ENCODE measurements around the gene KCNE4.

DNA sequence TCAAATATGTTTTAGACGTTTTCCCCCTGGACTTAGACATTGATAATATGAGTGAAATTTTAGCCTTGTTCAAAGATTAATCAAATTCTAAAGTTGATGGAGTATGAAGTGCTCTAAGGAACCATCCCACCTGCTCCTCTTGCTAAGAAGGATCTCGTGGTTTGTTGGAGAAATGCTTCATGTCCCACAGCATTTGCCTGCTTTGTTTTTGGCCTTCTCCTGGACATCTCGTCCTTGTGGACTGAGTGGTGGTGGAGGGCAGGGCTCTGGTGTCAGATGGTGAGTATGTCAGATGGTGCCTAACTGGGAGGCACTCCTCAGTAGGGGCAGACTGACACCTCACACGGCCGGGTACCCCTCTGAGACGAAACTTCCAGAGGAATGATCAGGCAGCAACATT, 39.7 kb upstream of the KCNE4 start:
- TF ChIP-seq, protein P1, sequence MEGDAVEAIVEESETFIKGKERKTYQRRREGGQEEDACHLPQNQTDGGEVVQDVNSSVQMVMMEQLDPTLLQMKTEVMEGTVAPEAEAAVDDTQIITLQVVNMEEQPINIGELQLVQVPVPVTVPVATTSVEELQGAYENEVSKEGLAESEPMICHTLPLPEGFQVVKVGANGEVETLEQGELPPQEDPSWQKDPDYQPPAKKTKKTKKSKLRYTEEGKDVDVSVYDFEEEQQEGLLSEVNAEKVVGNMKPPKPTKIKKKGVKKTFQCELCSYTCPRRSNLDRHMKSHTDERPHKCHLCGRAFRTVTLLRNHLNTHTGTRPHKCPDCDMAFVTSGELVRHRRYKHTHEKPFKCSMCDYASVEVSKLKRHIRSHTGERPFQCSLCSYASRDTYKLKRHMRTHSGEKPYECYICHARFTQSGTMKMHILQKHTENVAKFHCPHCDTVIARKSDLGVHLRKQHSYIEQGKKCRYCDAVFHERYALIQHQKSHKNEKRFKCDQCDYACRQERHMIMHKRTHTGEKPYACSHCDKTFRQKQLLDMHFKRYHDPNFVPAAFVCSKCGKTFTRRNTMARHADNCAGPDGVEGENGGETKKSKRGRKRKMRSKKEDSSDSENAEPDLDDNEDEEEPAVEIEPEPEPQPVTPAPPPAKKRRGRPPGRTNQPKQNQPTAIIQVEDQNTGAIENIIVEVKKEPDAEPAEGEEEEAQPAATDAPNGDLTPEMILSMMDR (IDR thresholded peaks at IDR 0.05), result no peak
- no peak for TF ChIP-seq POLR2A (IDR thresholded peaks at IDR 0.05)

Data from right lobe of liver (tissue), 4 donors.